Measurements from ENCODE around the gene SLC44A2.

The SLC44A2 gene

DNA sequence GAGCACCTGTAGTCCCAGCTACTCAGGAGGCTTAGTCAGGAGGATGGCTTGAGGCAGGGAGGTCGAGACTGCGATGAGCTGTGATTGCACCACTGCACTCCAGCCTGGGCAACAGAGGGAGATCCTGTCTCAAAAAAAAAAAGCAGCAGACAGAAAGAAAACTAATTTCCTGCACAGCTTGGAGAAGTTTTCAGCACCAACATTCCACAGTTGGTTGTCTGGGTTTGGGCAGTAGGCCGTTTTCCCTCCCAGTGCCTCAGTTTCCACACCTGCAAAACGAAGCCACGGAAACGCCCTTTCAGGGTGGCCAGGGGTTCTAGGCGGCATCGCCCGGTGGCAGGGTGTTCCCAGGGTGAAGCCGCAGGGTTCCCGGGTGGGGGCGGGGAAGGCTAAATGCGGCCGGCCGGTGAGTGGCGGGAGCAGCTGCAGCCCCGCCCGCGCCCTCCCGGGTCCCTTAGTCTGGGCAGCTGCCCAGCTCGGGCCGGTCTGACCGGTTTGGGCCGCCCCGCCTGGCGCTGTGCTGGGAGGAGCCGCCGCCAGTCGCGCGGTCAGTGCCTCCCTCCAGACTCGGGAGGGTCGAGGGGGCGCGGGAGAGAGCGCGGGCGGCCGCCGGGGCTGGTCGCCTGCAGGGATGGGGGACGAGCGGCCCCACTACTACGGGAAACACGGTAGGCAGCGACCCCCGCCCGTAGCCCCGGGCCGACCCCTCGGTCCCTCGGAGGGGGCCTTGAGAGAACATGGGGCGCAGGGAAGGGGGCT lies at the start of gene SLC44A2:
TSS of gene SLC44A2 (plus strand) at position 551 of the 759 bp plus-strand sequence. CDS start at position 632, 81 bp downstream.
- TF ChIP-seq, protein P1, sequence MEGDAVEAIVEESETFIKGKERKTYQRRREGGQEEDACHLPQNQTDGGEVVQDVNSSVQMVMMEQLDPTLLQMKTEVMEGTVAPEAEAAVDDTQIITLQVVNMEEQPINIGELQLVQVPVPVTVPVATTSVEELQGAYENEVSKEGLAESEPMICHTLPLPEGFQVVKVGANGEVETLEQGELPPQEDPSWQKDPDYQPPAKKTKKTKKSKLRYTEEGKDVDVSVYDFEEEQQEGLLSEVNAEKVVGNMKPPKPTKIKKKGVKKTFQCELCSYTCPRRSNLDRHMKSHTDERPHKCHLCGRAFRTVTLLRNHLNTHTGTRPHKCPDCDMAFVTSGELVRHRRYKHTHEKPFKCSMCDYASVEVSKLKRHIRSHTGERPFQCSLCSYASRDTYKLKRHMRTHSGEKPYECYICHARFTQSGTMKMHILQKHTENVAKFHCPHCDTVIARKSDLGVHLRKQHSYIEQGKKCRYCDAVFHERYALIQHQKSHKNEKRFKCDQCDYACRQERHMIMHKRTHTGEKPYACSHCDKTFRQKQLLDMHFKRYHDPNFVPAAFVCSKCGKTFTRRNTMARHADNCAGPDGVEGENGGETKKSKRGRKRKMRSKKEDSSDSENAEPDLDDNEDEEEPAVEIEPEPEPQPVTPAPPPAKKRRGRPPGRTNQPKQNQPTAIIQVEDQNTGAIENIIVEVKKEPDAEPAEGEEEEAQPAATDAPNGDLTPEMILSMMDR (IDR thresholded peaks at IDR 0.05) = no peak
- peak; percentile 83 for DNase-seq (ENCODE audit: low spot score)

GRCh38 chr19:10577951-10578350 lies 47.4 kb upstream of the SLC44A2 start:
- H3K27ac ChIP-seq = no peak overlapping the region
- no peak overlapping the region for H3K4me3 ChIP-seq
- TF ChIP-seq, protein P1 (IDR thresholded peaks at IDR 0.05) = no peak
- no peak for DNase-seq (ENCODE audit: low spot score)

More for the DNA sequence above, at the start of gene SLC44A2:
- Histone ChIP-seq H3K27ac (peak within 1 kb of the TSS; percentile 77 to 91), H3K4me3 (peak within 1 kb of the TSS; percentile 81)

DNA sequence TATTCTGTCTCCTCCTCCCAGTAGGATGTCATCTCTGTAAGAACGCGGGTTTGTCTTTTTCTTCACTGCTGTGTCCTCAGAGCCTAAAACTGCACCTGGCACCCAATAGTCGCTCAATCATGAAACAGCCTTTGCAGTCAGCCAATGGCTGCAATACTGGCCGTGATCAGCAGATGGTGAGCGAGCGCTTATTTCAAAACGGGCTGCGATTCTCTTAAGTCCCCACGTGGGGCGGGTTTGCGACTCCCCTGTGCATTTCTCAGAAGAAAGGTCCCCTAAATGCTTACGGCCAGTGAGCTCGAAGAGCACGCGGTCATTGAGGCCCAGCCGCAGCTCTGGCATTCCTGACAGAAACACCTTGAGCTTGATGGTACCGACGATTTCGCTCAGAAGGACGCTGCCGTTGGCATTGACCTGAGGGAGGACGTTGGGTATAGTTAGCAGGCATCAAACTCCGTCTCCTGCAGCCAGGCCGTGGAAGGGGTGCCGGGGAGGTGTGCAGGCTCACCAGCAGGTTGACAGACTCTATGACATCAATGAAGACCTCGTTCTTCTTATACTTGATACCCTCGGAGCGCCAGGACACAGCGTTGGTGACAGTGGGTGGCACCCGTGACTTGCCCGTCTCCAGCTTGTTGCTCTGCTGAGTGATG lies 44.2 kb upstream of the SLC44A2 start:
- Histone ChIP-seq H3K4me3 (peak overlapping the region; percentile 37), H3K27ac (no peak overlapping the region)
- TF ChIP-seq, protein P1 (IDR thresholded peaks at IDR 0.05) = peak; percentile 93
- peak; percentile 89 for DNase-seq (ENCODE audit: low spot score)

DNA sequence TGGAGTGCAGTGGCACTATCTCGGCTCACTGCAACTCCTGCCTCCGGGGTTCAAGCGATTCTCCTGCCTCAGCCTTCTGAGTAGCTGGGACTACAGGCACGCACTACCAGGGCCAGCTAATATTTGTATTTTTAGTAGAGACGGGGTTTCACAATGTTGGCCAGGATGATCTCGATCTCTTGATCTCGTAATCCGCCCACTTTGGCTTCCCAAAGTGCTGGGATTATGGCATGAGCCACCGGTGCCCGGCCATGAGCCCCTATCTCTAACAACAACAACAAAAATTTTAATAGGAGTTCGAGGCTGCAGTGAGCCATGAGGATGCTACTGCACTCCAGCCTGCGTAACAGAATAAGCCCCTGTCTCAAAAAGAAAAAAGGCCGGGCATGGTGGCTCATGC lies 43.3 kb upstream of the SLC44A2 start:
- no peak for DNase-seq (ENCODE audit: low spot score)
- H3K27ac ChIP-seq = no peak overlapping the region
- TF ChIP-seq, protein P1 (IDR thresholded peaks at IDR 0.05) = no peak
- H3K4me3 ChIP-seq = no peak overlapping the region

GRCh38 chr19:10583036-10583776 lies 42.1 kb upstream of the SLC44A2 start:
- H3K4me3 ChIP-seq = no peak overlapping the region
- DNase-seq (ENCODE audit: low spot score) = no peak
- H3K27ac ChIP-seq = no peak overlapping the region
- TF ChIP-seq, protein P1 (IDR thresholded peaks at IDR 0.05) = no peak

- TF ChIP-seq, protein P1 (IDR thresholded peaks at IDR 0.05) = no peak
- H3K4me3 ChIP-seq = no peak overlapping the region
- H3K27ac ChIP-seq = no peak overlapping the region
- DNase-seq (ENCODE audit: low spot score) = no peak
Observed at GRCh38 chr19:10586396-10586795, 39.0 kb upstream of the SLC44A2 start.

Measured in coronary artery (tissue), 2 donors.